Stimulated activated CD8-positive, alpha-beta memory T cell treated with anti-CD3 and anti-CD28 coated beads, Interleukin-7, amount 100 ng/mL, for 4 hours (primary cell): ENCODE measurements around the gene GALE.
A peak's percentile ranks its signal among the peaks of the same experiment; 100 is the strongest.
"Not testable (repeated sequence)": the region's sequence is repeated elsewhere in the genome, so short reads cannot be mapped to it uniquely, and the experiment has no call there.

Source experiments
- DNase-seq, 2 donors: peaks; one replicate each; pipeline ENCODE4 v3.0.0-alpha.2; 2020; ENCODE audit warnings: low read depth in 2 of 2

GALE gene

GRCh38 chr1:23800400-23801337, at the start of gene GALE:
Gene GALE (minus strand): TSS chr1:23800754. CDS start chr1:23799007, 1,747 bp downstream.
- peak; percentile 96 to 98 for DNase-seq

GRCh38 chr1:23848673-23849616, 48.4 kb upstream of the GALE start:
- DNase-seq, result no peak

- DNase-seq, result not testable (repeated sequence)
Measured at GRCh38 chr1:23847482-23848095, 47.0 kb upstream of the GALE start.

GRCh38 chr1:23845163-23845562, 44.6 kb upstream of the GALE start:
- no peak for DNase-seq

GRCh38 chr1:23843644-23844043, 43.1 kb upstream of the GALE start:
- no peak for DNase-seq

GRCh38 chr1:23838401-23838866, 37.9 kb upstream of the GALE start:
- DNase-seq, result peak; percentile 62 to 73

- no peak for DNase-seq
Measured at GRCh38 chr1:23837908-23838307, 37.4 kb upstream of the GALE start.

- no peak for DNase-seq
Measured at GRCh38 chr1:23836037-23836436, 35.5 kb upstream of the GALE start.

GRCh38 chr1:23834156-23834555, 33.6 kb upstream of the GALE start:
- not testable (repeated sequence) for DNase-seq

- DNase-seq, result no peak
Measured at GRCh38 chr1:23827717-23828116, 27.2 kb upstream of the GALE start.

GRCh38 chr1:23826590-23826989, 26.0 kb upstream of the GALE start:
- DNase-seq, result not testable (repeated sequence)

GRCh38 chr1:23825762-23826522, 25.4 kb upstream of the GALE start:
- no peak for DNase-seq

- DNase-seq, result peak; percentile 80 to 87
Measured at GRCh38 chr1:23825076-23825761, 24.7 kb upstream of the GALE start, which contains the start of gene HMGCL. Gene HMGCL (minus strand): TSS chr1:23825429. CDS start chr1:23825415, 14 bp downstream.

- no peak for DNase-seq
Measured at GRCh38 chr1:23824711-23825075, 24.1 kb upstream of the GALE start.

GRCh38 chr1:23823767-23824166, 23.2 kb upstream of the GALE start:
- DNase-seq, result no peak

GRCh38 chr1:23817633-23818032, 17.1 kb upstream of the GALE start:
- DNase-seq, result no peak

- DNase-seq, result no peak
Measured at GRCh38 chr1:23816906-23817305, 16.4 kb upstream of the GALE start.

- no peak for DNase-seq
Measured at GRCh38 chr1:23816361-23816760, 15.8 kb upstream of the GALE start.

GRCh38 chr1:23814016-23814415, 13.5 kb upstream of the GALE start:
- DNase-seq, result no peak

- no peak for DNase-seq
Measured at GRCh38 chr1:23810818-23811540, 10.4 kb upstream of the GALE start.
